ENCODE measurements around the gene EXOC8. TPM values are rescaled to one million over a fixed set of nuclear protein-coding genes. Genes with fewer than 3 reads are reported as not detected.
A peak's percentile ranks its signal among the peaks of the same experiment; 100 is the strongest.

The EXOC8 gene
- total RNA-seq, 3 donors from 2014 or later: 14.5 to 18.4 (median 14.5) TPM

- no peak for TF ChIP-seq CTCF (IDR thresholded peaks at IDR 0.05)
- no peaks in the 10 kb centered on the region for H3K36me3 ChIP-seq (ENCODE audit: low read depth)
- no peak overlapping the region for H3K4me3 ChIP-seq
- intact Hi-C loops (cut with DNase I, micrococcal nuclease): no loop called here
- no peak for DNase-seq
- H3K9me3 ChIP-seq: no peaks in the 10 kb centered on the region
- ATAC-seq: no peak
- H3K4me1 ChIP-seq (ENCODE audit: low read depth): no peaks in the 10 kb centered on the region
Measured at GRCh38 chr1:231383159-231383860, 45.7 kb upstream of the EXOC8 start.

GRCh38 chr1:231382426-231382825, 44.8 kb upstream of the EXOC8 start:
- intact Hi-C loops (cut with DNase I, micrococcal nuclease): no loop called here
- Histone ChIP-seq H3K4me1 (ENCODE audit: low read depth) (no peaks in the 10 kb centered on the region), H3K4me3 (no peak overlapping the region), H3K36me3 (ENCODE audit: low read depth) (no peaks in the 10 kb centered on the region), H3K9me3 (no peaks in the 10 kb centered on the region)
- ATAC-seq: no peak
- DNase-seq: no peak
- TF ChIP-seq CTCF (IDR thresholded peaks at IDR 0.05): no peak

- Histone ChIP-seq H3K4me1 (ENCODE audit: low read depth) (no peaks in the 10 kb centered on the region), H3K36me3 (ENCODE audit: low read depth) (no peaks in the 10 kb centered on the region), H3K4me3 (no peak overlapping the region), H3K9me3 (no peaks in the 10 kb centered on the region)
- DNase-seq: no peak
- no peak for ATAC-seq
- no peak for TF ChIP-seq CTCF (IDR thresholded peaks at IDR 0.05)
- intact Hi-C loops (cut with DNase I, micrococcal nuclease): no loop called here
Measured at GRCh38 chr1:231381729-231382128, 44.1 kb upstream of the EXOC8 start.

- H3K4me3 ChIP-seq: no peak overlapping the region
- H3K9me3 ChIP-seq: no peaks in the 10 kb centered on the region
- no peaks in the 10 kb centered on the region for H3K36me3 ChIP-seq (ENCODE audit: low read depth)
- peak; percentile 40 for ATAC-seq
- H3K4me1 ChIP-seq (ENCODE audit: low read depth): no peaks in the 10 kb centered on the region
- intact Hi-C loops (cut with DNase I, micrococcal nuclease): no loop called here
- no peak for DNase-seq
- no peak for TF ChIP-seq CTCF (IDR thresholded peaks at IDR 0.05)
Measured at GRCh38 chr1:231376875-231377549, 39.4 kb upstream of the EXOC8 start.

- Histone ChIP-seq H3K36me3 (ENCODE audit: low read depth) (no peaks in the 10 kb centered on the region), H3K4me1 (ENCODE audit: low read depth) (no peaks in the 10 kb centered on the region), H3K4me3 (no peak overlapping the region), H3K9me3 (no peaks in the 10 kb centered on the region)
- no peak for TF ChIP-seq CTCF (IDR thresholded peaks at IDR 0.05)
- ATAC-seq (no peak), DNase-seq (no peak)
- intact Hi-C loops (cut with DNase I, micrococcal nuclease): no loop called here
Measured at GRCh38 chr1:231376101-231376500, 38.4 kb upstream of the EXOC8 start.
